GM18870 (cell line): ENCODE measurements around the gene HIPK1.
"Not testable (repeated sequence)": the region's sequence is repeated elsewhere in the genome, so short reads cannot be mapped to it uniquely, and the experiment has no call there.

Experiments used
- ATAC-seq: cut with Tn5 transposase; IDR thresholded peaks from one replicate; pipeline ENCODE4 v1.9.1; 2021; ENCODE audit warnings: moderate library complexity; ENCODE audit not compliant: unreplicated experiment

Gene HIPK1

GRCh38 chr1:114009393-114009792 lies 80.3 kb downstream of the HIPK1 start:
- no peak for ATAC-seq

DNA sequence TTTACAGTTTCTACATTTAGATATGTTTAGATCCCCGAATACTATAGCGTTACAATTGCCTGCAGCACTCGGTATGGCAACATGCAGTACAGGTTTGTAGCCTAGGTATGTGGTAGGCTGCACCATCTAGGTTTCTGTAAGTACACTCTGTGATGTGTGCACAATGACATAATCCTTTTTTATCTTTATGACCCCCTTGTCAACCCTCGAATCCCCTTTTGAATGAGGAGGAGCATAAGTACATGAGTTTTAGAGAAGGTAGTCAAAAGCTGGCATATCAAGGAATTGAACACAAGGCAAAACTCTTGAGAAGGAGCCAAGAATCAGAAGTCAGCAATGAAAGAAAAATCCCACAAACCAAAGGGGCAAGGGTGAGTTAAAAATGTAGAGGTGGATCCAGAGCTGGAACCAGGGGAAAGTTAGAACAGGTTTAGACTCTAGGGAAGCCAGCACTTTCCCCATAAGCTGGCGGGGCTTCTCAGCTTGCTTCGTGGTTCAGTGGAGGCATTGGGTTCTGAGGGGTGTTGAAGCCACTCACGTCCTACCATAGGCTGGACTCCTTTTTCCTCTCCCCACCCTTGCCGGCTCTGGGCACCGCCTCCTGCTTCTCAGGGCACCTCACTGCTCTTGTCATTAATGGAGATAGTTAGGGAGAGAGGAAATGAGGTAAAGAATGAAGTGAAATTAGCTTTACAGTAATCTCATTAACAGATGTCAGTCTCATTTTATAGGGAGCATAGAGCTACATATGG lies 81.5 kb downstream of the HIPK1 start:
- ATAC-seq: no peak

DNA sequence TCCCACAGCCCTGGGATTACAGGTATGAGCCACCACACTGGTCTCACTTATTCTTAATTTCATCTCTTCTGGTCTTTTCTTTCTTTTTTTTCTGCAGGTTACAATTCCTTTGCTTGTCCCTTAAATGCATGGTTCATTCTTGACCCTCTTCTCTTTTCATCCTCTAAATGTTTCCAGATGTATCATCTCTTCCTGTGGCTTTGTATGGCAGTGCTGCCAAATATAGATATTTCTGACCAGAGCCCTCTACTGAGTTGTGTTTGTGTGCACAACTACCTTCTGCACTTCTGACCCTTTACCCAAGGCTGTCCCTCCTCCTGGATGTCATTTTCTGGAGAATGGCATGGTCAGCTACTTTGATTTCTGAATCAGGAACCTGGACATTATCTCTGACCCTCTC lies 82.7 kb downstream of the HIPK1 start:
- no peak for ATAC-seq

- no peak for ATAC-seq
Measured at GRCh38 chr1:114015075-114015474, 86.0 kb downstream of the HIPK1 start.

GRCh38 chr1:114019724-114020123 lies 90.6 kb downstream of the HIPK1 start:
- ATAC-seq: not testable (repeated sequence)

DNA sequence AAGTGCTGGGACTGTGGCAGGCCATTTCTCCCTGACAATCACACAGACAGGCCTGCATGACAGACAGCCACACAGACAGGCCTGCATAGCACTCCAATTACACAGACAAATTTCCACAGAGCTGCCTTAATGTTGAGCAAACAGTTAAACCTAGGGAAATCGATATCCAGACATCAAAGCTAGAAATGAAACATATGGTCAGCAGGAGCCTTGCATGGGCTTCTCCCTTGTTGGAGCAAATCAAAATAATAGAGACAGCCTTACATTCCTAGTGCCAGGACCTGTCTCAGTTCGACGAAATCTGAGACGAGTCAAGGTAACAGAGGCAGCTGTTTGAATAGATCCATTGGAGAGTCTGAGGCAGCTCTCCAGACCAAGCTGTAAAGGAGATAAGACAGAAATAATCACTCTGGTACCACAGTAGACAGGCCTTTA lies 92.6 kb downstream of the HIPK1 start:
- ATAC-seq: no peak

DNA sequence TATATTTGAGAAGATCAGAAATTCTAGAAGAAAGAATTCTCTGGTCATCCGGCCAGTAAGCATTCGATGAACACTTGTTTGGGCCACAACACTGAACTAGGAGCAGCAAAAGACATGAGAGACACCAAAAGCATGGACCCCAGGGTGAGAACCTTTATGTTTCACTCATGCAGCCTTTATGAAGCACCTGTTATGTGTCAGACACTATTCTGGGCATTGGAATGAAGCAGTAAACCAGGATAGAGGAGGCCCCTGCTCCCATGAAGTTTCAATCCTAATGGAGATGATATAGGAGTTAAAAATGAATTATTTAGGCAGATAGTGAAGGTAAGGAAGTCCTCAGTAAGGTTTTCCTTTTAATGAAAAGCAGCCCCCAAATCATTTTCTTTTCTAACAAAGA lies 93.8 kb downstream of the HIPK1 start:
- no peak for ATAC-seq

- ATAC-seq: no peak
Measured at GRCh38 chr1:114023377-114023776, 94.3 kb downstream of the HIPK1 start.

DNA sequence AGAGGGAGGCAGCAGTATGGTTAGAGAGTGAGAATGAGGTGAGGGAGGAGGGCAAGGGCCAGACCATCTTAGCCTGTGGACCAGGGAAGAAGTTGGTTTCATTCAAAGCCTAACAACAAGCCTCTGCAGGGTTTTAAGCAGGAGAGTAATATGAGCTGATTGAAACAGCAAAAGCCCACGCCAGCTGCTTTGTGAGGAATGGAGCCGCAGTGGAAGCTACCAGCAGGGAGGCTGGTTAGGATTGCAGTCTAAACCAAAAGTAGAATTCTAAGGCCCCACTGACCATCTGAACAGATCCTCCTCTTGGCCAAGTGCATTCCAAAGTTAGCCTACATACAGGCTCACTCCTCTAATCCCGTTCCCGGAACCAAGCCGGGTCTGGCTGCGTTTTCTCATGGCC lies 94.9 kb downstream of the HIPK1 start:
- ATAC-seq: no peak

GRCh38 chr1:114025609-114026401 lies 96.7 kb downstream of the HIPK1 start:
- ATAC-seq: no peak

DNA sequence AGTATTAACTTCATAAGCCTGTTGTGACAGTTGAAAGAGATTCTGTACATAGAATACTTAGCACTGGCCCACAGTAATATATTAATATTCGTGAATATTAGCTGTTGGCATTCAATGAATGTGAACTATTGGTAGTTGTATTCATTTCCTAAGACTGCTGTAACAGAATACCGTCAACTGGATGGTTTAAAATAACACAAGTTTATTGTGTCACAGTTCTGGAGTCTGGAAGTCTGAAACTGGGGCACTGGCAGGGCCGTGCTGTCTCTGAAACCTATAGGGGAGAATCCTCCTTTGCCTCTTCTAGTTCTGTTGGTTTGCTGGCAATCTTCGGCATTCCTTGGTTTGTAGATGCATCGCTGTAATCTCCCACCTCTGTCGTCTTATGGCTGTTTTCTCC lies 97.7 kb downstream of the HIPK1 start:
- no peak for ATAC-seq
